OCI-LY7 (cell line): Measurements from ENCODE around the gene TLL2. TPM values are rescaled to one million over a fixed set of nuclear protein-coding genes. Genes with fewer than 3 reads are reported as not detected.

Experiments
- BruUV-seq: library from RNA; stranded (reverse); fragments of 400-500 nt; replicated peaks from 2 replicates; lab custom pipeline; 2021; lab: Mats Ljungman, UMichigan
- CTCF ChIA-PET: fragments of 300-600 bp; sonication (Branson Sonifier 250); formaldehyde crosslinking; loops from one replicate; lab custom pipeline; 2022; ENCODE audit warnings: antibody characterized with exemption; ENCODE audit not compliant: unreplicated experiment; lab: Charles Lee
- POLR2A ChIA-PET: fragments of 300-600 bp; sonication (Branson Sonifier 250); formaldehyde crosslinking; loops from one replicate; lab custom pipeline; 2022; ENCODE audit warnings: antibody characterized with exemption; lab: Charles Lee
- DNase-seq: peaks from one replicate; pipeline ENCODE4 v3.0.0-alpha.2; 2015; ENCODE audit warnings: low spot score
- H2AFZ ChIP-seq: fragments of 200-600 bp; sonication (generic), shearing (Covaris generic); 2 replicates; pipeline ENCODE4 v1.6.1; 2014; ENCODE audit warnings: mild to moderate bottlenecking, antibody characterized with exemption, low read length, moderate library complexity
- H3K27ac ChIP-seq: fragments of 200-600 bp; sonication (generic); 2 replicates; pipeline ENCODE4 v1.5.1; 2014; ENCODE audit warnings: mixed run types, low read depth, mild to moderate bottlenecking, moderate library complexity, low read length, inconsistent platforms; ENCODE audit not compliant: poor library complexity, severe bottlenecking
- H3K36me3 ChIP-seq: fragments of 200-600 bp; sonication (generic); 2 replicates; pipeline ENCODE4 v1.6.1; 2014; ENCODE audit warnings: mild to moderate bottlenecking, antibody characterized with exemption, low read length, moderate library complexity, mixed read lengths; ENCODE audit not compliant: insufficient read depth
- H3K4me1 ChIP-seq: fragments of 200-600 bp; sonication (generic); 2 replicates; pipeline ENCODE4 v1.5.1; 2014; ENCODE audit warnings: mild to moderate bottlenecking, low read length; ENCODE audit not compliant: insufficient read depth, poor library complexity, severe bottlenecking
- H3K4me2 ChIP-seq: fragments of 200-600 bp; sonication (generic); 2 replicates; pipeline ENCODE4 v1.6.1; 2014; ENCODE audit warnings: mild to moderate bottlenecking, low read length
- H3K4me3 ChIP-seq: fragments of 200-600 bp; sonication (generic); 2 replicates; pipeline ENCODE4 v1.5.1; 2014; ENCODE audit warnings: mild to moderate bottlenecking, low read depth, low read length; ENCODE audit not compliant: poor library complexity, severe bottlenecking
- H3K79me2 ChIP-seq: fragments of 200-600 bp; sonication (generic); 2 replicates; pipeline ENCODE4 v1.6.1; 2016; ENCODE audit warnings: low read depth, mild to moderate bottlenecking, low read length, moderate library complexity, mixed read lengths; ENCODE audit not compliant: insufficient read depth
- H3K9me2 ChIP-seq: fragments of 200-600 bp; sonication (generic); 2 replicates; pipeline ENCODE4 v1.6.1; 2016; ENCODE audit warnings: mild to moderate bottlenecking, low read length, mixed read lengths; ENCODE audit not compliant: insufficient read depth
- H3K9me3 ChIP-seq: fragments of 200-600 bp; sonication (generic); 2 replicates; pipeline ENCODE4 v1.6.1; 2014; ENCODE audit warnings: mild to moderate bottlenecking, mixed run types, low read length, mixed read lengths
- H4K20me1 ChIP-seq: fragments of 200-600 bp; sonication (generic); 2 replicates; pipeline ENCODE4 v1.6.1; 2014; ENCODE audit warnings: mild to moderate bottlenecking, antibody characterized with exemption, low read length, moderate library complexity, mixed read lengths; ENCODE audit not compliant: insufficient read depth
- CTCF ChIP-seq: fragments of 200-600 bp; sonication (generic); conservative IDR thresholded peaks from 2 replicates; pipeline ENCODE4 v1.5.1; 2014; ENCODE audit warnings: mild to moderate bottlenecking, antibody characterized with exemption, low read length, moderate library complexity, mixed read lengths
- EZH2phosphoT487 ChIP-seq: fragments of 200-600 bp; sonication (generic); IDR thresholded peaks from 2 replicates; pipeline ENCODE4 v1.6.1; 2018; ENCODE audit warnings: low read depth, borderline replicate concordance, mild to moderate bottlenecking, mixed run types, antibody characterized with exemption, low read length, moderate library complexity, mixed read lengths
- intact Hi-C: fragments of 100-400 bp; cut with micrococcal nuclease; formaldehyde crosslinking; loops from one replicate; pipeline ENCODE4 v1.10.0; 2022; ENCODE audit not compliant: unreplicated experiment
- total RNA-seq, 2 experiments: library from RNA; depleted of rRNA in 1 of 2; stranded (reverse); fragments of >200 nt in 1 of 2; shearing (Covaris generic) in 1 of 2; gene quantifications; 2 replicates each; pipeline ENCODE4 v1.2.3, GENCODE V29; 2014 to 2022

The TLL2 gene
- total RNA-seq, 2 experiments from 2014 or later = 0.97 to 1.1 TPM

- no peaks in the 10 kb centered on the region for H3K36me3 ChIP-seq
- no peak for DNase-seq
- ChIA-PET POLR2A (interaction anchor here (1.0 kb wide), 1 partner anchor 15 kb away, joined by 4 read pairs; no protein-coding TSS in a partner anchor), CTCF (no interaction called here)
- no peaks in the 10 kb centered on the region for H3K79me2 ChIP-seq
- intact Hi-C loops = no loop called here
- no peaks in the 10 kb centered on the region for H3K9me3 ChIP-seq
- H3K4me3 ChIP-seq = no peak overlapping the region
- TF ChIP-seq CTCF = no peak
- TF ChIP-seq EZH2phosphoT487 = no peak
- no peaks in the 10 kb centered on the region for H4K20me1 ChIP-seq
- H3K27ac ChIP-seq = no peak overlapping the region
- H3K4me2 ChIP-seq = no peak overlapping the region
- no peaks in the 10 kb centered on the region for H3K9me2 ChIP-seq
- no peaks in the 10 kb centered on the region for H3K4me1 ChIP-seq
- no peak overlapping the region for H2AFZ ChIP-seq
- no TSS peak for BruUV-seq
These were observed 146.3 kb downstream of the TLL2 start for GRCh38 chr10:96367470-96367869.

- Histone ChIP-seq H3K4me1 (no peaks in the 10 kb centered on the region), H4K20me1 (no peaks in the 10 kb centered on the region), H3K36me3 (no peaks in the 10 kb centered on the region), H3K4me3 (no peak overlapping the region), H3K27ac (no peak overlapping the region), H3K9me3 (no peaks in the 10 kb centered on the region), H3K79me2 (no peaks in the 10 kb centered on the region), H2AFZ (no peak overlapping the region), H3K9me2 (no peaks in the 10 kb centered on the region), H3K4me2 (no peak overlapping the region)
- POLR2A ChIA-PET = no interaction called here
- CTCF ChIA-PET = interaction anchor here (0.9 kb wide), 1 partner anchor 350 kb away, joined by 3 read pairs; no protein-coding TSS in a partner anchor
- DNase-seq = no peak
- no TSS peak for BruUV-seq
- intact Hi-C loops = no loop called here
- no peak for TF ChIP-seq CTCF
These were observed 147.2 kb downstream of the TLL2 start for GRCh38 chr10:96366508-96366907.

GRCh38 chr10:96365571-96365970, 148.2 kb downstream of the TLL2 start:
- H3K27ac ChIP-seq = no peak overlapping the region
- no peak overlapping the region for H3K4me3 ChIP-seq

More at GRCh38 chr10:96365571-96365970, 148.2 kb downstream of the TLL2 start:
- DNase-seq = no peak
- ChIA-PET POLR2A (interaction anchor here (0.6 kb wide), 1 partner anchor 33 kb away, joined by 3 read pairs; no protein-coding TSS in a partner anchor), CTCF (no interaction called here)
- Histone ChIP-seq H4K20me1 (no peaks in the 10 kb centered on the region), H3K4me2 (no peak overlapping the region), H3K4me1 (no peaks in the 10 kb centered on the region), H3K9me2 (no peaks in the 10 kb centered on the region), H3K79me2 (no peaks in the 10 kb centered on the region), H3K36me3 (no peaks in the 10 kb centered on the region), H2AFZ (no peak overlapping the region), H3K9me3 (no peaks in the 10 kb centered on the region)
- TF ChIP-seq CTCF (no peak), EZH2phosphoT487 (no peak)
- no TSS peak for BruUV-seq
- intact Hi-C loops = no loop called here
